Panc1 (cell line): Measurements from ENCODE around the gene SOX5.

Experiments used
- SIN3A ChIP-seq: IDR thresholded peaks from 2 replicates; pipeline ENCODE4 v1.6.1; 2012; ENCODE audit warnings: low read depth, mild to moderate bottlenecking, low read length, moderate library complexity, borderline replicate concordance; ENCODE audit not compliant: insufficient read depth
- TF ChIP-seq, protein P1 (sequence below): fragments of 450-650 bp; IDR thresholded peaks from 2 replicates; pipeline ENCODE4 v1.5.1; 2017; ENCODE audit warnings: mild to moderate bottlenecking

DNA sequence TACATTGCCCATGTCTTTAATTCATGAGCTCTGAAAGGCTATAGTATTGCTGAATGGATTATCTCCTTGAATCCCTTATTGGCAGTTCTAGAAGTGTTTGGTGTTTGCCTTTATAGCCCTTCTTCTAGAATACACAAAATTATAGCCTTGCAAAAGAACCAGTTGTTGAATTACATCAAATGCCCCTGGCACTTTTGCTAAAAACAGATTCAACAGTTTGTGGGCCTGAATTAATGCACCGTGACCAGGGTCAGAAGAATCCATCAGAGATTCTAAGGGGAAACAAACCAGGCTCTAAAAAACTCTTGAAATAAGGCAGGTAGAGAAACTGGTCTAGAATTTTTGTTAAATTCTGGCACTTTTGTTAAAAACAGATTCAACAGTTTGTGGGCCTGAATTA lies 197.8 kb downstream of the SOX5 start:
- TF ChIP-seq, protein P1, sequence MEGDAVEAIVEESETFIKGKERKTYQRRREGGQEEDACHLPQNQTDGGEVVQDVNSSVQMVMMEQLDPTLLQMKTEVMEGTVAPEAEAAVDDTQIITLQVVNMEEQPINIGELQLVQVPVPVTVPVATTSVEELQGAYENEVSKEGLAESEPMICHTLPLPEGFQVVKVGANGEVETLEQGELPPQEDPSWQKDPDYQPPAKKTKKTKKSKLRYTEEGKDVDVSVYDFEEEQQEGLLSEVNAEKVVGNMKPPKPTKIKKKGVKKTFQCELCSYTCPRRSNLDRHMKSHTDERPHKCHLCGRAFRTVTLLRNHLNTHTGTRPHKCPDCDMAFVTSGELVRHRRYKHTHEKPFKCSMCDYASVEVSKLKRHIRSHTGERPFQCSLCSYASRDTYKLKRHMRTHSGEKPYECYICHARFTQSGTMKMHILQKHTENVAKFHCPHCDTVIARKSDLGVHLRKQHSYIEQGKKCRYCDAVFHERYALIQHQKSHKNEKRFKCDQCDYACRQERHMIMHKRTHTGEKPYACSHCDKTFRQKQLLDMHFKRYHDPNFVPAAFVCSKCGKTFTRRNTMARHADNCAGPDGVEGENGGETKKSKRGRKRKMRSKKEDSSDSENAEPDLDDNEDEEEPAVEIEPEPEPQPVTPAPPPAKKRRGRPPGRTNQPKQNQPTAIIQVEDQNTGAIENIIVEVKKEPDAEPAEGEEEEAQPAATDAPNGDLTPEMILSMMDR, result no peak
- no peak for TF ChIP-seq SIN3A
